Fibroblast of the conjunctiva (primary cell): ENCODE data around the gene PTPRM.
"Not testable (repeated sequence)": the region's sequence is repeated elsewhere in the genome, so short reads cannot be mapped to it uniquely, and the experiment has no call there.

Experiments used
- DNase-seq: peaks from one replicate; pipeline ENCODE4 v3.0.0-alpha.2; 2010; ENCODE audit warnings: low read depth

PTPRM gene

GRCh38 chr18:8435376-8435775 is 868.3 kb downstream of the PTPRM start:
- no peak for DNase-seq

GRCh38 chr18:8439055-8439454 is 871.9 kb downstream of the PTPRM start:
- DNase-seq = no peak

- DNase-seq = no peak
These were observed 876.4 kb downstream of the PTPRM start for GRCh38 chr18:8443505-8443904.

GRCh38 chr18:8446936-8447335 is 879.8 kb downstream of the PTPRM start:
- DNase-seq = not testable (repeated sequence)

- DNase-seq = no peak
These were observed 881.0 kb downstream of the PTPRM start for GRCh38 chr18:8448130-8448529.

- no peak for DNase-seq
These were observed 882.9 kb downstream of the PTPRM start for GRCh38 chr18:8450013-8450412.

- no peak for DNase-seq
These were observed 884.0 kb downstream of the PTPRM start for GRCh38 chr18:8450898-8451665.

- no peak for DNase-seq
These were observed 886.4 kb downstream of the PTPRM start for GRCh38 chr18:8453528-8453927.

GRCh38 chr18:8454136-8454535 is 887.0 kb downstream of the PTPRM start:
- no peak for DNase-seq

- no peak for DNase-seq
These were observed 888.8 kb downstream of the PTPRM start for GRCh38 chr18:8455661-8456614.
